Activated gamma-delta T cell treated with anti-CD3 and anti-CD28 coated beads, Interleukin-2, amount 50 U/mL, for 16 hours (primary cell): Measurements from ENCODE around the gene TSR3.
A peak's percentile ranks its signal among the peaks of the same experiment; 100 is the strongest.

ENCODE experiments used
- DNase-seq: peaks from one replicate; pipeline ENCODE4 v3.0.0-alpha.2; 2020; ENCODE audit warnings: low read depth

Gene TSR3

GRCh38 chr16:1308036-1308976 lies 43.4 kb downstream of the TSR3 start:
- DNase-seq, result no peak

- DNase-seq, result no peak
Observed at GRCh38 chr16:1306334-1306733, 45.3 kb downstream of the TSR3 start.

- DNase-seq, result no peak
Observed at GRCh38 chr16:1305823-1306222, 45.9 kb downstream of the TSR3 start.

- no peak for DNase-seq
Observed at GRCh38 chr16:1301562-1301961, 50.1 kb downstream of the TSR3 start.

GRCh38 chr16:1300664-1301476 lies 50.8 kb downstream of the TSR3 start:
- DNase-seq, result peak; percentile 64

GRCh38 chr16:1299868-1300203 lies 51.8 kb downstream of the TSR3 start:
- DNase-seq, result no peak
